ENCODE data around the gene KDM2A.

Gene KDM2A

DNA sequence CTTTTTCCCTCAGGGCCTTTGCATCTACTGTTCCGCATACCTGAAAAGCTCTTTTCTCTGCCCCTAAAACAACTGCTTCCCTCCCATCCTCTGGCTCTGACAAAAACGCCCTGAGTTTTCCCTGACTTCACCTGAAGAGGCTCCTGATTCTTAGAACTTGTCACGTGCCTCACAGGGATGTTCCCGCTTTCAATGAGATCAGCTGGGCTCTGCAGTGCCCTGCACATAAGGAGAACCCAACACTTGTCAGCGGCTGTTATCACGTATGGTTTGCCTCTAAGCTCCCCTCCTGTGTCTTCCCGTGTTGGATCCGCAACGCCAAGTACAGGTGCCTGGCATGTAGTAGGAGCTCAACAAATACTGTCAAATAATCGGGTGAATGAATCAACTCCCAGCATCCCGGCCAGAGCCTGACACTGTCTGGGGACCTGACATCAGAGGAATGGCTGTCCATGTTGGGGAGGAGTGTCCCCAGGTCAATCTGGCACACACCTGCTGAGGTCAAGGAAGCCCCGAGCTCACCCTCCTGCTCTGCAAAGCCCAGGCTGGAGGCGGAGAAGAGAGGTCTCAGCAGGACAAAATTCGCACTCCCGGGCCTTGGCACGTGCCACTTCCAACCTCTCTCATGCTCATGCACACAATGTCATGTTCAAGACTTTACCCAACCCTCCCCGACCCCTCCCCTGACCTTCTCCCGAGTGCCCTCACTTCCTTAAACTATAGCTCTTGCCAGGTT, 143.1 kb downstream of the KDM2A start:
- no peak for DNase-seq (ENCODE audit: low read depth)

DNA sequence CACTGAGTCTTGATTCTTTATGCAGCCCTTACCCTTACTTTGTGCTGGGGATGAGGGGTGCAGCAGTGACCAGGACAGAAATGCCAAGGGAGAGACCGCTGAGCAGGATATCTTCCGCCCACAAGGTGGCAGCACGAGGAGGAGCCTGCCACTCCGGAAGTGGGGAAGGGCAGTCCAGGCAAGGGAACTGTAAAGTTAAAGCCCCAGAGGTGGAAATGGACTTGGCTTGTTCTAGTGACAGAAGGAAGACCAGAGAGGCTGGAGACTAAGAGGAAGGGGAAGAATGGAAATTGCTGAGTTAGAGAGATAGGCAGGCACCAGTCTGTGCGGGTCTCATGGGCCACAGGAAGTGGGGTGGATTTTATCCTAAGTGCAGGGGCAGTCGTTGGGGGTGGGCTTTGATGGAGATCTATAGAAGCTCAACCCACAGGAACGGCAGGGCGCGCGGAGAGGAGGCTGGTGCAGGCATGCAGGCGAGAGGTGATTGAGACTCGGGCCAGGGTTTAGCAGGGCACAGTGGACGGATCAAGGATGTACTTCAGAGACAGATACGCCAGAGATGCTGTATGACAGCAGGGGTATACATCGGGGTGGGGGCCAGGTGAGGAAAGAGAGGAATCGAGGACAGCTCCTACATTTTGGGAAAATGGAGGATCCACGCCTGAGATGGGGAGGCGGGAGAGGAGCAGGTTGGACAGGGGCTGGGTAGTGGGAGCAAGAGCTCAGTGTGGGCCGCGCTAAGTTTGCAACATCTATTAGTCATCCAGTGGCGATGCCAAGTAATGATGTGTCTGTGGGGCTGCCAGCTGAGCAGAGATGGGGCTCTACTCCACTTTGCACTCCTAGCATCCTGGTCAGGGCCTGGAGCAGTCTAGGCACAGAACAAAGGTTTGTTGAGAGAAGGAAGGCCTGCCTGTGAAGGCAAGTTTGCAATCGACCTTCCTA, 143.9 kb downstream of the KDM2A start:
- DNase-seq (ENCODE audit: low read depth): no peak

DNA sequence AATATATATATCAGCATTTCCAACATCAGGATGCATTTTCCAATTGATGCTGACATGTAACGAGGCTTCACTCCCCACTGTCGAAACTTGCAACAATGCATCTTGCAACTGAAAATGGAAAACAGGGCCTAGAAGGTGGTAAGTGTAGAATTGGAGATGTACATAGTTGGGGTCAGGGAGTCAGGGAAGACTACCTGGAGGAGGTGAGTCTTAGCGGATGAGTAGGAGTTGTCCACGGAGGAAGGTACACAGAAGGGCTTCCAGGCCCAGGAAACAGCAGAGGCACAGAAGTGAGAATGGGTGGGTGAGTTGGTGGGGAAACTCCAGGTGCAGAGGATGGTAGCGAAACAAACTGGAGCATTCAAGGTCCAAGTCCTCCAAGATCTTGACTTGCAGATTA, 145.2 kb downstream of the KDM2A start:
- no peak for DNase-seq (ENCODE audit: low read depth)

DNA sequence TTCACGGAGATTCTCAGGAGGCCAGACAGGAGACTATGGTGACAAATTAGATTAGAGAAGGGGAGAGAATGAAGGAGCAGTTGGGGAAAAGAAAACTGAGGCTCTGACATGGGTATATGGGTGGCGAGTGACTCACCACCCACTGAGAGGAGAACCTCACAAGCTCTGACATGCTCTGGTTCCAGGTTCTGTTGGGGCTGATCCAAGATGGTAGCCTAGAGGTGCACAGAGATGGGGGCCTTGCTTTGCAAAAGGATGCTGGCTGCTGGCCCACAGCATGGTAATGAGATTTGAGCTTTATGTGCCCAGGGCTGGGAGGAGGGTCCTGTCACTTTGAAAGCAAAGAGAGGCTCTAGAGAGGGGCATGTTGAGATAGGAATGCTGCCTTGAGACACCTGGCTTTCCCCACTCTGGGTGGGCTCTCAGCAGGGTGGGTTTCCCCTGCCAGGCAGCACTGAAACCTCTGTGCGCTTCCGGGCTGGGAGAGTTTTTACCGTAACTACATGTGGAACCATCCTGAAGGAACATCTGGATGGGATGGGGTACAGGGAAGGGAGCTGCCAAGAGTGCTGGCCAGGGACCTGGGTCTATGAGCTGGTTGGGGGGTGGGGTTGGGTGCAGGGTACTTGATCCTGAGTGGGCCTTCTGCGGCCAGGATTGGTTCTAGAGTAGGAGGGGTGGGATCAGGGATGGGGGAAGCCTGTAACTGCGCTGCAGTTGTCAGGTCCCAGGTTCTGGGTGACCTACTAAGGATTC, 146.0 kb downstream of the KDM2A start:
- no peak for DNase-seq (ENCODE audit: low read depth)

DNA sequence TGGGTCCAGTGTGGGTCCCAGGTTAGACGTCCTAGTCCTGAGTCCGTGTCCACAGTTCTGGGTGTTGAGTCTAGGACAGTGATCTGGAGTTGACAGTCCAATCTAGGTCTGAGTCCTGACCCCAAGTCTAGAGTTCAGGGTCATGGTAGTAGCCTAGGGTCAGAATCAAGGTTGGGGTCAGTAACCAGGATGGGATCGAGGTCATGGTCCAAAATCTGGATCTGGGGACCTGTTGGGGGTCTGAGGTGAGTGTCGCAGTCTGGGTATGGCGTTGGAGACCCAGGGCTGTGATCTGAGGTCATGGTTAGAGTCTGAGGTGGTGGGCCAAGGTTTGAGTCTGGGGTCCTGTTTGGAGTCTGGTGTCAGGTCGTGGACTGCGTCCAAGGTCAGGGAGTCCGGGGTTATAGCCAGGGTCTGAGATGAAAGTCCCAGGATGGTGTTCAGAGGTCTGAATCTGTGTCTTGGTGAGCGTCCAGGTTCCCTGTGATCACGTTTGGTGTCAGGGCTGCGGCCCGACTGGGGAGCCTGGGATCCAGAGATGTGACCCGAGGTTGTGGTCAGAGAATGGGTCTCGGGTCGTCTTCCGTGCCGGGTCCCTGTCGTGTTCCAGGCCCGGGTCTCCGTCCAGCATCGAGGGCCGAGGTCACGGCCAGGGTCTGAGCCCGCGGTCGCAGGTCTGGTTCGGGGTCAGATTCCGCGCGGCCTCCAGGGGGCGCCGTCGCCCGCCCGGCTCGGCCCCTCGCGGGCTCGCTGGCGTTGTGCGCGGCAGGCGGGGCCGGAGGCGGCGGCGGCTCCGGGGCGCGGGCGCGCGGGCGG, 146.8 kb downstream of the KDM2A start:
- DNase-seq (ENCODE audit: low read depth): no peak

DNA sequence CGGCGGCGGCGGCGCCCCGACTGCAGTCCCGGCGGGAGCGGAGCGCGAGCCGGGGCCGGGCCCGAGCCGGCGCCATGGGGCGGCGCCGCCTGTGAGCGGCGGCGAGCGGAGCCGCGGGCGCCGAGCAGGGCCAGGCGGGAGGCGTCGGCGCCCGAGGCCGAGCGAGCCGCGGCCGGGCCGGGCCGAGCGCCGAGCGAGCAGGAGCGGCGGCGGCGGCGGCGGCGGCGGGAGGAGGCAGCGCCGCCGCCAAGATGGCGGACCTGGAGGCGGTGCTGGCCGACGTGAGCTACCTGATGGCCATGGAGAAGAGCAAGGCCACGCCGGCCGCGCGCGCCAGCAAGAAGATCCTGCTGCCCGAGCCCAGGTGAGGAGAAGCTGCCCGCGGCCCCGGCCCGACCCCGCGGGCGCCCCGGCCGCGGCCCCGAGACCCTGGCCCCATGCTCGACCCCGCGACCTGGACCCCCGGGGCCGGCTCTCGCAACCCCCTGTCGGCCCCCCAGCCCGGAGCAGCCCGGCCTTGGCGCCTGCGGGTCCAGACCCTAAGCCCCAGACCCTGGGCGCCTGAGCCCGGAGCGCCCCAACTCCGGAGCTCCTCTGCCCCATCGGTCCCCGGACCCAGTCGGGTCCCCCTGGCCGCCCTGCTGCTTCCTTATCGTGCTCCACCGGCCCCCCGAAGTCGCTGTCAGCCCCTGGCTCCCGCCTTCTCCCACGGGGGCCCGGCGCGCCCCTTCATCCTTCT, 147.6 kb downstream of the KDM2A start, which contains the start of gene GRK2:
Gene GRK2 (plus strand): TSS at position 25 of the 739 bp plus-strand sequence. CDS start 227 bp downstream, at position 252.
- no peak for DNase-seq (ENCODE audit: low read depth)

DNA sequence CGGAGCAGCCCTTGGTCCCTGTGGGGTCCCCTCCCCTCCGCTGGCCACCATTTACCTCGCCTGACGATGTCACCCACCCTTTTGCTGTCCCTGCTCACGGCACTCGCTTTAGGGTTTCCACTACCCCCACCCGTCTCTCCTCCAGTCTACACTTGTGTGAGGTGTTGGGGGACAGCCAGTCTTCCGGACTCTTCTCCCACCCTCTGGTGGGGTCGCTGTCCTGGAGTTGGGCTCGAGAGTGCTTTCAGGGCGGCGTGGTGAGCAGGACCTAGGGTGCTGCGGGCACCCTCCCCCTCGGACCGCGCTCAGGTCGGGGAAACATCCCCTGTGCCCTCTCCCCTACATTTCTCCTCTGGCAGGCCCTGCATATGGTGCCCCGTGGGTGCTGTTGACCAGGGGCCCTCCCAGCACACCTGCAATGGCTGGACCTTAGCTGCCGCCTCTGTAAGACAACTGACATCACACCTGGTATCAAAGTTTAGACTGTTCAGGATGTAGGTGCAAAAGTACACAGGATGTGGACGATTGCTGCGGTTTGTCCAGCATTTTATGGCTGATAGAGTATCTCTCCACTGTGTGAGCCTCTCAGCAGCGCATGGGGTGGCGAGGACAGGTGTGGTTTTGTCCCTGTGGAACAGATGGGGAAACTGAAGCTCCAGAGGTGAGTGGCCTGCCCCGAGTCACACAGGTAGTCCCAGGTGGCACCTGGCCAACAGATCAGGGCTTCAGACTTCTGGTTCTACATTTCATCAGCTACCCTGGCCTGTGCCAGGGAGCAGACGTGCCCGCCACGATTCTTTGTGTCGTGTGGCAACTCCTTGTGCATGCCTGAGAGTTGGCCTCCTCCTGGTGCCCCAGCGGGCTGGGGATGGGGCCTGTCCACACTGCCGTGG, 148.4 kb downstream of the KDM2A start:
- no peak for DNase-seq (ENCODE audit: low read depth)

DNA sequence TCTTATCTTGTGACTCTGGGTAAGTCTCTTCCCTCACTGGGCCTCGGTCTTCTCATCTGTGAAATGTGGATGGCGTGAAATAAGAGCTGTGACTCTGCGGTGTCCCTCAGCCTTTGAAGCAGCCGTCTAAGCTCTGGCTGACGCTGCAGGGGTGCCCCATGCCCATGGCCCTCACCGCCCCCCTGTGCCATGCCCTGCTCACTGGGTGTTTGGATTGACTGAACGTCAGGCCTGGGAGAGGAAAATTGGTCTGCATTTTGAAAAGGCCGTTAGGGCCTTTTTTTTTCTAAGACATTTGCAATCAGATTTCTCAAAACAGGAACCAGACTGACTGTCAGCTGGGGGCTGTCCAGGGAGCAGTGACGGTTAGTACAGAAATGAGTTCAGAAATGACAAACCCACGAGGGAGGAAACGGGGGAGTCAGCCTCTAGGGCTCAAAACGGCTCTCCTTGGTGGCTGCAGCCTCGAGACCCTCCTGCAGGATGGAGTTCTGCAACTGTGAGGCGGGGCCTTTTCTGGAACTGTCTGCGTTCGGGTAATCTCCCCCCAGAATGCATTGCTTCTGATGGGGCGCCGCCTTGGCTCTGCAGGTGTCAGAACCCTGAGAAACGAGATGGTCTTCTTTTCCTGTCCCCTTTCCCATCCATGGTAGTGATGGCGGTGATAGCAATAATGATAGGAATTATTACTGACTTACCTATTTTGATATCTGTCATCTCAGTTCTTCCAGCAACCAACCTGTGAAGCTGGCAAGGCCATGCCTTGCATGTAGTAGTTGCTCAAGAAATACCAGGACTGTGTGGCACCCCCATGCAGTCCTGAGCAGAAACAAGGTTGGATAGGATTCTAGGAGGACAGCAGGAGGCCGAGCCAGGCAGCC, 149.3 kb downstream of the KDM2A start:
- no peak for DNase-seq (ENCODE audit: low read depth)

DNA sequence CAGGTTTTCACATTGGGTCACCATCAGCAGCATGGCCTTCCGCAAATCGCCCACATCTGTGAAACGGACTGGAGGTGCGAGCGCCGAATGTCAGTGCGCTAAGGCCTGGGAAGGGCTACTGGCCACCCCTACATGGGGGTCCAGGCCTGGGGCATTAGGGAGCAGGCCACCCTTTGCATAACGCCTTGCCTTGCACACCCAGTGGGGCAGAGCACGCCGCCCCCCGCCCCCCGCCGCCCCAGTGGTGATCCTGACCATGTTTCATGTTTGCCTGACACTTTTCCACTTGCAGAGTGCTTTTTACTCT, 149.9 kb downstream of the KDM2A start:
- no peak for DNase-seq (ENCODE audit: low read depth)

DNA sequence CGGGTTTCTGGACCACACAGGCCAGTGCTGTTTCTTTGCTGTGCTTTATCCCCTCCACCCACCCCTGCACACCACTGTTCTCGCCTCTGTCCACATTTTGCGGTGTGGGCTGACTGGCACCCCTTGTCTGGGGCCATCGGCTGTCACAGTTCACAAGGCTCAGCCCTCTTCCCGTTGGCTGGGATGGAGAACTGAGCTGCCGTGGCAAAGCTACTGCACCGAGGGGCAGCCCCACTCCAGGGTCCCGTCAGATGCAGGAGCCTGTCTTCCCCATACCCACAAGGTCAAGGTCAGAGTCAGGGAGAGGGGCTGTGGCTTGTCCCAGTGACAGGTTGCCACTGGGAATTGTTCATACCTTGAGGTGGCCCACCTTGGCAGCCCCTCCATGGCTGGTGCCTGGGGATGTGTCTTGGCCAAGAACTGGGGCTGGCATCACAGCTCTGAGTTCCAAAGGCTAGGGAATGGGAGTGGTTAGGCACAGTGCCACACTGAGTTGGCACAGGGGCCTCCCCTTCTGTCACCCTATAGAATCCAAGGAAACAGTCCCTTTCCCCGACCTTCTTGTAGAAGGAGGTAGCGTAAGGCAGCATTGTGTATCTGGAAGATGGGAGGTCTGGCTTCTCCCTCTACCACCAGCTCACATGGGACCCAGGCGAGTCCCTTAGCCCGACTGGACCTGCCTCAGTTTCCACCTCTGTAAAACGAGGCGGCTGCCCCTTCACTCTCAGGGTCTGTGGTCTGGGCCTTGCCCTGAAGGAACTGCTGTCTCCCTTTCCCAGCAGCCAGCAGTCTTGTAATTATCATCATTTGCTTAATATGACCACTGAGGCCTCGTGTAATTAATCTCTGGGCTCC, 150.6 kb downstream of the KDM2A start:
- no peak for DNase-seq (ENCODE audit: low read depth)

DNA sequence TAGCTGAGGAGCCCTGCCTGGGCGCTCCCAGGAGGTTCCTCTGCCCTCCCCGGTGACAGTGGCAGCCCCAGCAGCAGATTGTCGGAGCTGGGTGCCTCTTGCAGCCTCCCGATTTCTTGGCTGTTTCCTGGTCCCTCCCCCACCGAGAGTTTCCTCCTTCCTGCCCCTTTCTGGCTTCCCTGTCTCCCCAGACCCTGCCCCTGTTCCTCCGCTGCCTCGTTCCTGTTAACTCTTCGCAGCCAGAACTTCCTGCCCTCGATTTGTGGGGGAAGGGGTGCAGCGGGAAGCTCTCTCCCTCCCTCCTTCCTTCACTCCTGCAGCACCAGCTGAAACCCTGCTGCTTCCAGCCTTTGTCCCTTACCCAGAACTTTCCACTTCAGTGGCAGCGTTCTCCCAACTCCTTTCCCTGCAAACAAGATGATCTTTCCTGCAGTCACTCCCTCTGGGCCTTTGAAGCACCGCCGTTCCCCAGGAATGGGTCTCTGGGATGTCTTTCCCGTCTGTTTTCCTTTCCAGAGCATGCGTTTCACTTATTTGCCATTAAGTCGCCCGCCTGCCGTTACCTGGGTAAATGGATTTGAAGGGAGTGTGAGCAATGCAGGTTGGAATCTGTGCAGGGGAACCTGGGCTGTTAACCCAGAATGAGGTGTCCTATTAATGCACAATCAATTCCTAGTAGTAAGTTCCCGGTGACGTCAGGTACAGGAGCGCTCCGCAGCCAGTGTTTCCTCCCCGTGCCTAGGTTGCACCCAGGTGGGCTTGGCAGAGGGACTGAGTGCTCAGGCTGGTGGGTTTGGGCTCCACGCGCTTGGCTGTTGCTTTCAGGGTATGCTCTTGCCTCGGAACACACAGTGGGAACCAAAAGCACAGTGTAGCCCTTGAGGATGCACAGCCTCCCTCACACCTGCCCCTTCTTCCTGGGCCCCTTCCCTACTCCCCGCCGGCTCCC, 151.5 kb downstream of the KDM2A start:
- DNase-seq (ENCODE audit: low read depth): no peak

DNA sequence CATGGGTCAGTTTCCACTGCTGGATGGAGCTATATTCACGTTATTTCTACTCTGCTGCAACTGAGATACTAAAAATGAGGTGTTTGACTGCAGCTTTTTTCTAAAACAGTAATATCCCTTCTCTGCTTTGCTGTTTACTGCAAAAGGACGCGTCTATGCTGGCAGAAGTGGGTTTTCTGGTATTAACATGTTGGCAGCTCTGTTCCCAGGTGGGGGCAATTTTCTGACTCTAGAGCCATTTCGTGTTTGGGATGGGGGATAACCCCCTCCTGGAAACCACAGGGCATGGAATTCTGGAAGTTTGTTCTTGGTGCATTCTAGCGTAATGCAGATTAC, 152.1 kb downstream of the KDM2A start:
- DNase-seq (ENCODE audit: low read depth): no peak

DNA sequence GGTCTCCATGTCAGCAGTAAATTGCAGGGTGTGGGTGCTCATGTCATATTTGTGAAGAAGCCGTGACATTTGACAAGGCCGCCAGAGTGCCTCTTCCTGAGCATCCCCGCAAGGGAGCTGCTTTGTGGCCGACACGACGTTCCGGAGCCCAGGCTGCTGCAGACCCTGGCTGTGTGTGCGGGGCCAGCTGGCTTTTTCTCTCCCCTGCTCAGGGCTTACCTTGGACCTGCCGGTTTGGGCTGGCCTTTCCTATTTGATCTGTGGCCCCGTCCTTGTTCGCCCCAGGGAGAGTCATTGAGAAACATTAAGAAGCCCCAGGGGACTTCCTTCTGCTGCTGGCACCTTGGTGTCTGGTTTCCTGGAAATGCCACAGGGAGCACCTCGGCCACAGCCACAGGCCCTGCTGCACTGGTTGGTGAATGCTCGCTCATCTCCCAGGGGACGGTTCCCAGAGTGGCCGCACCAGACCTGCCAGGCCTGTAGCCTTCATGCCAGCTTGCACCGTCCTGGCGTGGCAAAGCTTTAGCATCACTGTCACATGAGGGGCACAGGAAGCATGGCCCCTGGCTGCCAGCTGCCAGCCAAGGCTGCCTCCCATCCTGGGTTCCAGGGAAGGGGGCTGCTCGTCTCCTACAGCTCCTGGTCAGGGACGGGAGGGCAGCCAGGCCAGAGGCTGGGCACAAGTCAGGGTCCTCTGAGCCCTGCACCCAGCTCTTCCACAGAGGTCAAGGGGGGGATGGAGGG, 152.7 kb downstream of the KDM2A start:
- no peak for DNase-seq (ENCODE audit: low read depth)

DNA sequence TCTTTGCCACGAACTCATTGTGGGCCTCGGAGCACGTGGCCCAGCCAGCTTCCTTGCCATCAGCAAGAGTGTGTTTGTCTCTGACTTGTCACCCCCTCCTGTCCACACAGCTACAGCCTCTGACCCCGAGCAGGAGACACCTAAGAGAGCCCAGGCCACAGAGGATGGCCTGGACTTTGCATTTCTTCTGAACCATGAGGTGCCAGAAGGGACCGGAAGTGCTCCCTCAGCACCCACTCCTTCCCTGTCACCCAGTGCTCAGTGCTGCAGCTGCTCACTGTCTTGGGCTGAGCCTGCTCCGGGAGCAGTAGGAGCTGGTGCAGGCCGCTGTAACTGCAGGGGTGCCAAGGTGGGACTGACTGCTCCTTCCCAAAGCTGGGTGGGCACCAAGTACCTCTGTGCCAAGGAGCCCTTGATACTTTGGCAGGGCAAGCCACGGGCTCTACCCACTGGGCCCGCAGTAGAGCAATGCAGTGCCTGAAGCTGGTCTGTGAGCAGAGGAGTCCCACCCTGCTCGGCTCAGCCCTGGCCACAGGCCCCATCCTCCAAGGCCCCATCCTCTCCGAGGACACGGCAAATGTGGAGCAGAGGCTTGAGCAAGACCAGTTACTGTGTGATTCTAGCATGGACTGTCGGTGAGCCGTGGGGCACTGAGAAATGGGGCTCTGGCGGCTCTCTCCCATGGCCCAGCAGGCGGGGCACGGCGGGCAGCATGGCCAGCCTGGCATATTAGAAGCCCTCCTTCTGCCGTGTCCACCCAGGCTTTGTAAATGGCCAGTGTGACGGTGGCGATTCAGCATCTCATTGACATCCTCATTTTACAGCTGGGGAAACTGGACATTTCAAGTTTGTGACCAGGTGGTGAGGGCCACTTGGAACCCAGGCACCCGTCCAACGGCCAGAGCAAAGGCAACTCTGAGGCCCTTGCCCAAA, 153.5 kb downstream of the KDM2A start:
- no peak for DNase-seq (ENCODE audit: low read depth)
